HCT116 (cell line): ENCODE data around the gene RIMBP2. TPM values are rescaled to one million over a fixed set of nuclear protein-coding genes. Genes with fewer than 3 reads are reported as not detected.

Experiments
- ATAC-seq: fragments of 200-7000 bp; cut with Tn5 transposase; 2 replicates; pipeline ENCODE4 v1.9.1; 2020; ENCODE audit warnings: mild to moderate bottlenecking, moderate library complexity
- BruUV-seq: library from RNA; stranded (reverse); fragments of 400-500 nt; replicated peaks from 2 replicates; lab custom pipeline; 2021; lab: Mats Ljungman, UMichigan
- CTCF ChIA-PET: fragments of 300-600 bp; sonication (Branson Sonifier 250); formaldehyde crosslinking; loops from one replicate; lab custom pipeline; 2021; ENCODE audit warnings: antibody characterized with exemption; lab: Charles Lee
- POLR2A ChIA-PET: fragments of 300-600, 350-600 bp; sonication (Branson Sonifier 250); formaldehyde crosslinking; loops from one replicate; lab custom pipeline; 2021; ENCODE audit warnings: antibody characterized with exemption; lab: Charles Lee
- RAD21 ChIA-PET, 2 experiments: fragments of 300-600 bp; sonication (Branson Sonifier 250); formaldehyde crosslinking; loops; one replicate each; lab custom pipeline; 2023; ENCODE audit warnings: low total read pairs in 2 of 2; ENCODE audit not compliant: uncharacterized antibody in 2 of 2, unreplicated experiment in 2 of 2, low non-redundant PET in 1 of 2; lab: Charles Lee
- DNase-seq: peaks from one replicate; pipeline ENCODE4 v3.0.0-alpha.2; 2010; ENCODE audit warnings: low read depth, low spot score
- H2AFZ ChIP-seq: fragments of 200-600 bp; shearing (Covaris generic), sonication (generic); 2 replicates; pipeline ENCODE4 v1.6.1; 2017; ENCODE audit warnings: low read depth, mixed run types, mixed read lengths, antibody characterized with exemption, low read length; ENCODE audit not compliant: poor library complexity, severe bottlenecking
- H3K27ac ChIP-seq: 2 replicates; pipeline ENCODE4 v1.5.1; 2012; ENCODE audit warnings: low read depth, low read length
- H3K27me3 ChIP-seq: fragments of 200-600 bp; sonication (generic); 2 replicates; pipeline ENCODE4 v1.6.1; 2016; ENCODE audit warnings: mixed run types, low read length, mixed read lengths; ENCODE audit not compliant: insufficient read depth
- H3K36me3 ChIP-seq, 2 experiments: fragments of 200-500 bp in 1 of 2; fragments of 200-600 bp in 1 of 2; sonication (Bioruptor generic) in 1 of 2; sonication (generic) in 1 of 2; 2 replicates each; pipeline versions ENCODE4 v1.5.1 to v1.6.1; 2014 to 2016; ENCODE audit warnings: low read length in 2 of 2, inconsistent platforms in 1 of 2, mixed read lengths in 1 of 2, mixed run types in 1 of 2; ENCODE audit not compliant: insufficient read depth in 2 of 2, control insufficient read depth in 1 of 2
- H3K4me1 ChIP-seq, 2 experiments: fragments of 200-600 bp in 1 of 2; sonication (generic) in 1 of 2; 2 replicates each; pipeline versions ENCODE4 v1.5.1 to v1.6.1; 2012 to 2017; ENCODE audit warnings: low read length in 2 of 2, inconsistent platforms in 1 of 2, mild to moderate bottlenecking in 1 of 2, mixed read lengths in 1 of 2, mixed run types in 1 of 2, moderate library complexity in 1 of 2; ENCODE audit not compliant: insufficient read depth in 2 of 2, control insufficient read depth in 1 of 2
- H3K4me2 ChIP-seq: fragments of 200-600 bp; sonication (generic); 2 replicates; pipeline ENCODE4 v1.6.1; 2017; ENCODE audit warnings: mixed run types, low read length, mixed read lengths
- H3K4me3 ChIP-seq, 2 experiments: fragments of 200-600 bp in 1 of 2; sonication (generic) in 1 of 2; replicated peaks in 1 of 2; 2 replicates each; pipeline ENCODE4 v1.5.1; 2011 to 2016; ENCODE audit warnings: low read length in 2 of 2, control low read depth in 1 of 2, low read depth in 1 of 2, mild to moderate bottlenecking in 1 of 2, mixed read lengths in 1 of 2, mixed run types in 1 of 2
- H3K79me2 ChIP-seq: fragments of 200-600 bp; sonication (generic); 2 replicates; pipeline ENCODE4 v1.6.1; 2017; ENCODE audit warnings: mild to moderate bottlenecking, mixed run types, low read length, moderate library complexity, mixed read lengths; ENCODE audit not compliant: insufficient read depth
- H3K9ac ChIP-seq: fragments of 200-600 bp; sonication (generic); 2 replicates; pipeline ENCODE4 v1.6.1; 2016; ENCODE audit warnings: low read length, mixed read lengths
- H3K9me2 ChIP-seq: fragments of 200-600 bp; sonication (generic), shearing (Covaris generic); 2 replicates; pipeline ENCODE4 v1.6.1; 2017; ENCODE audit warnings: mixed run types, mild to moderate bottlenecking, moderate library complexity; ENCODE audit not compliant: insufficient read depth
- H3K9me3 ChIP-seq, 2 experiments: fragments of 200-500 bp in 1 of 2; fragments of 200-600 bp in 1 of 2; sonication (Bioruptor generic) in 1 of 2; sonication (generic) in 1 of 2; 2 replicates each; pipeline ENCODE4 v1.6.1; 2014 to 2017; ENCODE audit warnings: low read length in 2 of 2, mixed read lengths in 2 of 2, inconsistent platforms in 1 of 2, low read depth in 1 of 2, mild to moderate bottlenecking in 1 of 2, mixed run types in 1 of 2, moderate library complexity in 1 of 2; ENCODE audit not compliant: control insufficient read depth in 1 of 2, insufficient read depth in 1 of 2
- H4K20me1 ChIP-seq: fragments of 200-600 bp; sonication (generic), shearing (Covaris generic); 2 replicates; pipeline ENCODE4 v1.6.1; 2017; ENCODE audit warnings: mixed run types, mild to moderate bottlenecking, moderate library complexity; ENCODE audit not compliant: insufficient read depth
- CBX3 ChIP-seq: IDR thresholded peaks from 2 replicates; pipeline ENCODE4 v1.6.1; 2012; ENCODE audit warnings: low read depth
- CEBPB ChIP-seq: IDR thresholded peaks from 2 replicates; pipeline ENCODE4 v1.6.1; 2012; ENCODE audit warnings: low read depth
- EGR1 ChIP-seq: IDR thresholded peaks from 2 replicates; pipeline ENCODE4 v1.6.1; 2012; ENCODE audit warnings: low read depth
- EZH2 ChIP-seq: fragments of 200-600 bp; sonication (generic); IDR thresholded peaks from 2 replicates; pipeline ENCODE4 v1.6.1; 2017; ENCODE audit warnings: antibody characterized with exemption, mixed run types
- FOSL1 ChIP-seq: IDR thresholded peaks from 2 replicates; pipeline ENCODE4 v1.6.1; 2012; ENCODE audit warnings: low read depth
- JUND ChIP-seq: IDR thresholded peaks from 2 replicates; pipeline ENCODE4 v1.6.1; 2012
- POLR2A ChIP-seq: IDR thresholded peaks from 2 replicates; pipeline ENCODE4 v1.7.0; 2011; ENCODE audit warnings: borderline replicate concordance; ENCODE audit not compliant: insufficient read depth, insufficient read length; ENCODE audit errors: extremely low read depth
- POLR2AphosphoS5 ChIP-seq: IDR thresholded peaks from 2 replicates; pipeline ENCODE4 v1.6.1; 2011; ENCODE audit warnings: mild to moderate bottlenecking, low read depth, low read length, moderate library complexity
- RAD21 ChIP-seq: IDR thresholded peaks from 2 replicates; pipeline ENCODE4 v1.6.1; 2012; ENCODE audit warnings: low read depth, mild to moderate bottlenecking
- ZNF274 ChIP-seq: fragments of 200-500 bp; sonication (Bioruptor generic); IDR thresholded peaks from 2 replicates; pipeline ENCODE4 v1.6.1; 2014; ENCODE audit warnings: mild to moderate bottlenecking, low read depth, low read length, inconsistent platforms
- intact Hi-C: fragments of 100-400 bp; cut with micrococcal nuclease; formaldehyde crosslinking; loops from 2 replicates; pipeline ENCODE4 v1.10.0; 2022
- total RNA-seq: library from RNA; stranded (reverse); gene quantifications from one replicate; pipeline ENCODE4 v1.2.1, GENCODE V29; 2021; ENCODE audit not compliant: unreplicated experiment
- TF ChIP-seq, protein P1 (sequence below): IDR thresholded peaks from 2 replicates; pipeline ENCODE4 v1.6.1; 2011; ENCODE audit warnings: mild to moderate bottlenecking, low read length, moderate library complexity; ENCODE audit not compliant: insufficient replicate concordance; ENCODE audit errors: extremely low read depth
- TF ChIP-seq, protein P2 (sequence below): IDR thresholded peaks from 2 replicates; pipeline ENCODE4 v1.6.1; 2012; ENCODE audit warnings: low read depth
- TF ChIP-seq, protein P3 (sequence below), 3 experiments: fragments of 200-600 bp in 1 of 3; sonication (generic) in 1 of 3; IDR thresholded peaks in 2 of 3; conservative IDR thresholded peaks in 1 of 3; 2 replicates each; pipeline ENCODE4 v1.5.1; 2012 to 2017; ENCODE audit warnings: low read depth in 2 of 3, low read length in 2 of 3, antibody characterized with exemption in 1 of 3, borderline replicate concordance in 1 of 3, control low read depth in 1 of 3, mild to moderate bottlenecking in 1 of 3, mixed read lengths in 1 of 3, mixed run types in 1 of 3, moderate library complexity in 1 of 3; ENCODE audit not compliant: insufficient read depth in 1 of 3
- TF ChIP-seq, protein P4 (sequence below): IDR thresholded peaks from 2 replicates; pipeline ENCODE4 v1.6.1; 2012
- TF ChIP-seq, protein P5 (sequence below): IDR thresholded peaks from 2 replicates; pipeline ENCODE4 v1.6.1; 2012

The RIMBP2 gene
- total RNA-seq, 1 experiment from 2014 or later = not detected

DNA sequence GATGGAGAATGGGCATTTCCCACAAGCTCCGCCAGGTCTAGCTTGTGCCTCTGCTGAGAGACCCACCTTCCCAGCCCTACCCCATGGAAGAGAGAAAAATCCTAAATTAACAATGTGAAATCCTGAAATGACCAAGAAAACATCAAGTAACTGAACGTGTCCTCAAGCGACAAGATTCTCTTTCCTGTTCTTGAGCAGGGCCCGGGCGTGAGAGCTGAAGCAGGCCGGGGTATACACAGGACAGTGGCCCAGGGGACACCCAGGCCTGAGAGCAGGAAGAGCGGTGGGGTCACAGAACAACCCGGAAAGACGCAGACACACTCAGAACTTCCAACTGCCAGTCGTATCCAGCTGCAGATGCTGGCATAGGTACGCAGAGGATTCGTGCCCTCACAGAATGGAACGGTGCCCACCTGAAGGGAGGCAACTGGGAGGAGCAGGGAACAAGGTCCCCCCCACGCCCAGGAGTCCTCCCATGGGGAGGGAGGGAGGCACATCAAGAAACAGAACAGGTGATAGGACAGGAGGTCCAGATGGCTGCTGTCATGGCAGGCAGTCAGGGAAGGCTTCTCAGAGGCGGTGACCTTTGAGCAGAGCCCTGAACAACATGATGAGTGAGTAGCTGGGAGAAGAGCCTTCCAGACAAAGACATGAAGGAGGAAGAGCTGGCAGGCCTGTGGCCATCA lies 9.1 kb downstream of the RIMBP2 start:
- TF ChIP-seq CEBPB (no peak), JUND (no peak), CBX3 (no peak), POLR2AphosphoS5 (no peak), EZH2 (no peak), EGR1 (no peak), ZNF274 (no peak), POLR2A (no peak), FOSL1 (no peak), RAD21 (no peak)
- TF ChIP-seq, protein P1, sequence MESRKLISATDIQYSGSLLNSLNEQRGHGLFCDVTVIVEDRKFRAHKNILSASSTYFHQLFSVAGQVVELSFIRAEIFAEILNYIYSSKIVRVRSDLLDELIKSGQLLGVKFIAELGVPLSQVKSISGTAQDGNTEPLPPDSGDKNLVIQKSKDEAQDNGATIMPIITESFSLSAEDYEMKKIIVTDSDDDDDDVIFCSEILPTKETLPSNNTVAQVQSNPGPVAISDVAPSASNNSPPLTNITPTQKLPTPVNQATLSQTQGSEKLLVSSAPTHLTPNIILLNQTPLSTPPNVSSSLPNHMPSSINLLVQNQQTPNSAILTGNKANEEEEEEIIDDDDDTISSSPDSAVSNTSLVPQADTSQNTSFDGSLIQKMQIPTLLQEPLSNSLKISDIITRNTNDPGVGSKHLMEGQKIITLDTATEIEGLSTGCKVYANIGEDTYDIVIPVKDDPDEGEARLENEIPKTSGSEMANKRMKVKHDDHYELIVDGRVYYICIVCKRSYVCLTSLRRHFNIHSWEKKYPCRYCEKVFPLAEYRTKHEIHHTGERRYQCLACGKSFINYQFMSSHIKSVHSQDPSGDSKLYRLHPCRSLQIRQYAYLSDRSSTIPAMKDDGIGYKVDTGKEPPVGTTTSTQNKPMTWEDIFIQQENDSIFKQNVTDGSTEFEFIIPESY = no peak
- TF ChIP-seq, protein P2, sequence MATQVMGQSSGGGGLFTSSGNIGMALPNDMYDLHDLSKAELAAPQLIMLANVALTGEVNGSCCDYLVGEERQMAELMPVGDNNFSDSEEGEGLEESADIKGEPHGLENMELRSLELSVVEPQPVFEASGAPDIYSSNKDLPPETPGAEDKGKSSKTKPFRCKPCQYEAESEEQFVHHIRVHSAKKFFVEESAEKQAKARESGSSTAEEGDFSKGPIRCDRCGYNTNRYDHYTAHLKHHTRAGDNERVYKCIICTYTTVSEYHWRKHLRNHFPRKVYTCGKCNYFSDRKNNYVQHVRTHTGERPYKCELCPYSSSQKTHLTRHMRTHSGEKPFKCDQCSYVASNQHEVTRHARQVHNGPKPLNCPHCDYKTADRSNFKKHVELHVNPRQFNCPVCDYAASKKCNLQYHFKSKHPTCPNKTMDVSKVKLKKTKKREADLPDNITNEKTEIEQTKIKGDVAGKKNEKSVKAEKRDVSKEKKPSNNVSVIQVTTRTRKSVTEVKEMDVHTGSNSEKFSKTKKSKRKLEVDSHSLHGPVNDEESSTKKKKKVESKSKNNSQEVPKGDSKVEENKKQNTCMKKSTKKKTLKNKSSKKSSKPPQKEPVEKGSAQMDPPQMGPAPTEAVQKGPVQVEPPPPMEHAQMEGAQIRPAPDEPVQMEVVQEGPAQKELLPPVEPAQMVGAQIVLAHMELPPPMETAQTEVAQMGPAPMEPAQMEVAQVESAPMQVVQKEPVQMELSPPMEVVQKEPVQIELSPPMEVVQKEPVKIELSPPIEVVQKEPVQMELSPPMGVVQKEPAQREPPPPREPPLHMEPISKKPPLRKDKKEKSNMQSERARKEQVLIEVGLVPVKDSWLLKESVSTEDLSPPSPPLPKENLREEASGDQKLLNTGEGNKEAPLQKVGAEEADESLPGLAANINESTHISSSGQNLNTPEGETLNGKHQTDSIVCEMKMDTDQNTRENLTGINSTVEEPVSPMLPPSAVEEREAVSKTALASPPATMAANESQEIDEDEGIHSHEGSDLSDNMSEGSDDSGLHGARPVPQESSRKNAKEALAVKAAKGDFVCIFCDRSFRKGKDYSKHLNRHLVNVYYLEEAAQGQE = no peak
- TF ChIP-seq, protein P3, sequence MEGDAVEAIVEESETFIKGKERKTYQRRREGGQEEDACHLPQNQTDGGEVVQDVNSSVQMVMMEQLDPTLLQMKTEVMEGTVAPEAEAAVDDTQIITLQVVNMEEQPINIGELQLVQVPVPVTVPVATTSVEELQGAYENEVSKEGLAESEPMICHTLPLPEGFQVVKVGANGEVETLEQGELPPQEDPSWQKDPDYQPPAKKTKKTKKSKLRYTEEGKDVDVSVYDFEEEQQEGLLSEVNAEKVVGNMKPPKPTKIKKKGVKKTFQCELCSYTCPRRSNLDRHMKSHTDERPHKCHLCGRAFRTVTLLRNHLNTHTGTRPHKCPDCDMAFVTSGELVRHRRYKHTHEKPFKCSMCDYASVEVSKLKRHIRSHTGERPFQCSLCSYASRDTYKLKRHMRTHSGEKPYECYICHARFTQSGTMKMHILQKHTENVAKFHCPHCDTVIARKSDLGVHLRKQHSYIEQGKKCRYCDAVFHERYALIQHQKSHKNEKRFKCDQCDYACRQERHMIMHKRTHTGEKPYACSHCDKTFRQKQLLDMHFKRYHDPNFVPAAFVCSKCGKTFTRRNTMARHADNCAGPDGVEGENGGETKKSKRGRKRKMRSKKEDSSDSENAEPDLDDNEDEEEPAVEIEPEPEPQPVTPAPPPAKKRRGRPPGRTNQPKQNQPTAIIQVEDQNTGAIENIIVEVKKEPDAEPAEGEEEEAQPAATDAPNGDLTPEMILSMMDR (IDR thresholded peaks at IDR 0.05 in 2 of 3, conservative IDR thresholded peaks at IDR 0.05 in 1 of 3; ENCODE audit: borderline replicate concordance in 1 of 3, insufficient read depth in 1 of 3, low read depth in 2 of 3, low read length in 2 of 3) = no peak
- TF ChIP-seq, protein P4, sequence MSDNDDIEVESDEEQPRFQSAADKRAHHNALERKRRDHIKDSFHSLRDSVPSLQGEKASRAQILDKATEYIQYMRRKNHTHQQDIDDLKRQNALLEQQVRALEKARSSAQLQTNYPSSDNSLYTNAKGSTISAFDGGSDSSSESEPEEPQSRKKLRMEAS = no peak
- TF ChIP-seq, protein P5, sequence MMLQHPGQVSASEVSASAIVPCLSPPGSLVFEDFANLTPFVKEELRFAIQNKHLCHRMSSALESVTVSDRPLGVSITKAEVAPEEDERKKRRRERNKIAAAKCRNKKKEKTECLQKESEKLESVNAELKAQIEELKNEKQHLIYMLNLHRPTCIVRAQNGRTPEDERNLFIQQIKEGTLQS = no peak
- Histone ChIP-seq H3K9me3 (no peaks in the 10 kb centered on the region), H3K79me2 (no peaks in the 10 kb centered on the region), H2AFZ (no peak overlapping the region), H3K4me2 (no peak overlapping the region), H3K4me1 (no peaks in the 10 kb centered on the region), H3K27ac (no peak overlapping the region), H4K20me1 (no peaks in the 10 kb centered on the region), H3K9ac (no peak overlapping the region), H3K36me3 (no peaks in the 10 kb centered on the region), H3K9me2 (no peaks in the 10 kb centered on the region), H3K27me3 (no peaks in the 10 kb centered on the region), H3K4me3 (no peak overlapping the region)
- ATAC-seq = no peak
- ChIA-PET POLR2A (no interaction called here), RAD21 (no interaction called here), CTCF (no interaction called here)
- BruUV-seq = no TSS peak
- DNase-seq = no peak
- intact Hi-C loops = no loop called here
